CD4-positive, alpha-beta T cell treated with Interleukin-12 subunit alpha and Interleukin-12 subunit beta, for 1 hour (primary cell): ENCODE results near the gene TEX53.

Experiments
- DNase-seq: peaks from one replicate; pipeline ENCODE4 v3.0.0-alpha.2; 2020

The TEX53 gene

GRCh38 chr9:114657705-114658104 is at the start of gene TEX53:
Gene TEX53, minus strand, starts transcription at chr9:114657805. Its CDS starts 31 bp downstream, at chr9:114657774.
- no peak for DNase-seq

- DNase-seq = no peak
Measured at GRCh38 chr9:114706711-114707110, 49.1 kb upstream of the TEX53 start.

- DNase-seq = no peak
Measured at GRCh38 chr9:114701988-114702387, 44.4 kb upstream of the TEX53 start.

GRCh38 chr9:114697951-114698351 is 40.3 kb upstream of the TEX53 start:
- no peak for DNase-seq

DNA sequence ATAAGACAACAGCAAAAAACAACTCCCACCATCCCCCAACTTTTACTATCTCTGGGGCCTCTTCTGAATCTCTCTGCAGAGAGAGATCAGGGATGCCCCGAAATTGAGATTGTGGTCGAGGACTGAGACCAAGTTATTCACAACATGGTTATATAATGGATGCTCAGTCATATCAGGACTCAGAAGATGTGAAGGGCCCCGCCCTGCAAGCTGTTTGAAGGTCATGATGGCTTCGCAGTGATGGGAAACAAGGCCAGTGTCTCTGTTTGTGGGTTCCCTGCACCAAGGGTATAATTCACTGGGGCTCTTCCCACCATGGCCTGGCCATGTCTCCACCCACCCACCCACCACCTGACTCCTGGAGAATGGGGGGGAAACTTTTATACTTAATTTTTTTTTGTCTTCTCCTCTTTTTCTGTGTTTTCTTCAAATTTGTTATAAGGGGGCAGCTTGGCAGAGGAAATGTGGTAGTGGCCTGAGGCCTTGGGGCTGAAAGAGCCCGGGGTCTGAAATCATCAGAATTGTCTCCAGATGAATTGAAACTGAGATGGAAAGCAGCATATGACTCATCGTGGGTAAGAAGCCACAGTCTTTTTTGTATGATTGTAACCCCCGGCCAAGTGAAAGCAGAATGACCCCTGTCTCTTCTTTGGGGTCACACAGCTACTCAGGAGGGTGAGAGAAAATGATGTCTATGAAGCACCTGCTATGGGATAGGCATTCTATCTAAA is 39.4 kb upstream of the TEX53 start:
- peak; percentile 30 for DNase-seq

GRCh38 chr9:114695948-114696347 is 38.3 kb upstream of the TEX53 start:
- no peak for DNase-seq

GRCh38 chr9:114694719-114695269 is 37.2 kb upstream of the TEX53 start:
- no peak for DNase-seq

- DNase-seq = no peak
Measured at GRCh38 chr9:114694146-114694545, 36.5 kb upstream of the TEX53 start.

GRCh38 chr9:114693248-114693855 is 35.7 kb upstream of the TEX53 start:
- DNase-seq = no peak

GRCh38 chr9:114691956-114692295 is 34.3 kb upstream of the TEX53 start:
- no peak for DNase-seq

- DNase-seq = peak; percentile 53
Measured at GRCh38 chr9:114691046-114691955, 33.7 kb upstream of the TEX53 start.

GRCh38 chr9:114690308-114690707 is 32.7 kb upstream of the TEX53 start:
- no peak for DNase-seq

DNA sequence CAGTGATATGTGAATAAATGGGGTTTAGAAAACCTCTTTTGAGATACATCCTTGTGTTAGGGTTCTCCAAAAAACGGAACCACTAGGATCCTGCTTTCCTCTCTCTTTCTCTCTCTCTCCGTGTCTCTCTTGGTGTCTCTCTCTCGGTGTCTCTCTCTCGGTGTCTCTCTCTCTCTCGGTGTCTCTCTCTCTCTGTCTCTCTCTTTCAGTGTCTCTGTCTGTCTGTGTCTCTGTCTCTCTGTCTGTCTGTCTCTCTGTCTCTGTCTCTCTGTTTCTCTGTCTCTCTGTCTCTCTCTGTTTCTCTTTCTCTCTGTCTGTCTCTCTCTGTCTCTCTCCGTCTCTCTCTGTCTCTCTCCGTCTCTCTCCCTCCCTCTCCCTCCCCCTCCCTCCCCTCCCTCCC is 32.2 kb upstream of the TEX53 start:
- no peak for DNase-seq

- DNase-seq = no peak
Measured at GRCh38 chr9:114688909-114689610, 31.5 kb upstream of the TEX53 start.

- no peak for DNase-seq
Measured at GRCh38 chr9:114688379-114688778, 30.8 kb upstream of the TEX53 start.

DNA sequence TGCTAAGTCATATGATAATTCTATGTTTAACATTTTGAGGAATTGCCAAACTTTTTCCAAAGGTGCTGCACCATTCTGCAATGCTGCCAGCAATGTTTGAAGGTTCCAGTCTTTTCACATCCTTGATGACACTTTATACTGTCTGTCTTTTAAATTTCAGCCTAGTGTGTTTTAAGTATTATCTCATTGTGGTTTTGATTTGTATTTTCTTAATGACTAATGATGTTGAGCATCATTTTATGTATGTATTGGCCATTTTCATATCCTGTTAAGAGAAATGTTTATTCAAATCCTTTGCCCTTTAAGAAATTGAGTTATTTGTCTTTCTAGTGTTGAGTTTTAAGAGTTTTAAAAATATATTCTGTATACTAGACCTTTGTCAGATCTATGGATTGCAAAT is 29.4 kb upstream of the TEX53 start:
- no peak for DNase-seq

DNA sequence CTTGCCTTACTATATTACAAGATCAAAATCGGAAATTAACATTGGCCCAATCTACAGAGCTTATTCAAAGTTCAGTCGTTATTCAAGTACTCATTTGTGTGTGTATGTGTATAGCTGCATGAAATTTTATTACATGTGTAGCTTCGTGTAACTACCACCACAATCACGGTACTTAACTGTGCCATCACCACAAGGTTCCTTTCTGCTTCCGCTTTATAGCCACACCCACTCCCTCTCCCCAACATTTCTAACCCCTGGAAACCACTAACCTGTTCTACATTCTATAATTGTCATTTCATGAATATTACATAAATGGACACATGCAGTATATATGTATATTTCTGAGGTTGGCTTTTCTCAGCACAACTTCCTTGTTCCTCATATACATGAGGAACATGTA is 28.3 kb upstream of the TEX53 start:
- peak; percentile 18 for DNase-seq

- no peak for DNase-seq
Measured at GRCh38 chr9:114684036-114684435, 26.4 kb upstream of the TEX53 start.

GRCh38 chr9:114682846-114683245 is 25.2 kb upstream of the TEX53 start:
- DNase-seq = no peak

DNA sequence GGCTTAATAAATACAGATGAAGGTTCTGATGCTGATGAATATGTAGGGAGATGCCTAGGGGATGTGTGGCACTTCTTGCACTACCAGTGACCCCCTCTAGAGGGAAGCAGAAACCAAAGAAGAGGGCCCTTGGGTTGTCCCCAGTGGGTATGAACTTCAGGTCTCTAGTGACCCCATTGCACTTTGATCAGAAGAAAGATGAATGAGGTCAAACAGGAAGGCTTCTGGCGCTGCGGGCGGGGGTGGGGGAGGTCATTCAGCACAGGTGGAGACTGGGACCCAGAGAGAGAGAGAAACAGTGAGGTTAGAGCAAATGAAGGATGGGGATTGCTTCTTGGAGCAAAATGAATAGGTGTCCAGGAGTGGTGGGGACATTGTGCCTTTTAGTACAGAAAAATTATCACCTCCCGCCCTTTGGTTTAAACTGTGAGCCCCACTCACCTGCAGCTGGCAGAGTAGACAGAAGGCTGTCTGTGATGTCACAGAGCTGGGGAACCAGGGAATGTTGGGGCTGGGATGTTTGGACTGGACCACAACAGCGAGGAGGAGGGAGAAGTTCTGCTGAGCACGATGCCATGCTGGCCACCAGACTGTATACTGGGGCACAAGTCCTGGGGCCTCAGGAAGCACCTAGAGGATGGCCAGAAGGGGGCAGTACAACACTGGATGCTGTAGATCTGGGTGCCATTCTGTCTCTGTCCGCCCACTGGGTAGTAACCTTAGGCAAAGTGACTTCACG is 24.2 kb upstream of the TEX53 start, which contains the start of gene TEX48:
TSS of gene TEX48 (minus strand) at position 599 of the 739 bp plus-strand sequence. CDS start 10,469 bp downstream, outside the sequence.
- peak; percentile 84 for DNase-seq

DNA sequence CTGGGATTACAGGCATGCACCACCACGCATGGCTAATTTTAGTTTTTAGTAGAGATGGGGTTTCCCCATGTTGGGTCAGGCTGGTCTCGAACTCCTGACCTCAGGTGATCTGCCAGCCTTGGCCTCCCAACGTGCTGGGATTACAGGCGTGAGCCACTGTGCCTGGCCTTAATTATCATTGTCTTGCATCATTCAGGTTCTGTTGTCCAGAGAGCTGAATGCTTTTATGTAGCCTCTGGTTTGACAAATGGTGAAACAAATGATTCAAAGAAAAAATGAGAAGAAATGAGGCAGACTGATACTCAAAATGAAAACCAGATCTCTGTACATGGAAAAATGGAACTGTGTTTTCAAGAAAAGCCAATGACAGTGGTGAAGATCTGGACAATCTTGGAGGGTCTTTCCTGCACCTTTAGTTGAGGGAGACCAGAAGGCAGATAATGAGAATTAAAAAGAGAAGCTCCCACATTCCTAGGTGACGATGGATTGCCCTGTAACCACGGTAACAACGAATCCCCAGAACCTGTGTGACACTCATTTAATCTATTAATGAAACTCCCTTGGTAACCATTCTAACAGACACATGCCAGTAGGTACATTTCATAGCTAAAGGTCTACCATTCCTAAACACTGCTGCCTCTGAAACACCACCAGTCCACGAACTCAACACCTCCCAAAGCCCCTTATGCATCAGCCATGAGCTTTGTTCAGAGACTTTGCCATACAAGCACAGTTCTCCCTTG is 22.8 kb upstream of the TEX53 start:
- no peak for DNase-seq
